Activated CD4-positive, alpha-beta T cell treated with anti-CD3 and anti-CD28 coated beads, Interleukin-2, amount 50 U/mL, for 16 hours (primary cell): ENCODE results near the gene PAK1IP1.
"Not testable (repeated sequence)": the region's sequence is repeated elsewhere in the genome, so short reads cannot be mapped to it uniquely, and the experiment has no call there.

Experiments
- DNase-seq: peaks from one replicate; pipeline ENCODE4 v3.0.0-alpha.2; 2020

PAK1IP1 gene

DNA sequence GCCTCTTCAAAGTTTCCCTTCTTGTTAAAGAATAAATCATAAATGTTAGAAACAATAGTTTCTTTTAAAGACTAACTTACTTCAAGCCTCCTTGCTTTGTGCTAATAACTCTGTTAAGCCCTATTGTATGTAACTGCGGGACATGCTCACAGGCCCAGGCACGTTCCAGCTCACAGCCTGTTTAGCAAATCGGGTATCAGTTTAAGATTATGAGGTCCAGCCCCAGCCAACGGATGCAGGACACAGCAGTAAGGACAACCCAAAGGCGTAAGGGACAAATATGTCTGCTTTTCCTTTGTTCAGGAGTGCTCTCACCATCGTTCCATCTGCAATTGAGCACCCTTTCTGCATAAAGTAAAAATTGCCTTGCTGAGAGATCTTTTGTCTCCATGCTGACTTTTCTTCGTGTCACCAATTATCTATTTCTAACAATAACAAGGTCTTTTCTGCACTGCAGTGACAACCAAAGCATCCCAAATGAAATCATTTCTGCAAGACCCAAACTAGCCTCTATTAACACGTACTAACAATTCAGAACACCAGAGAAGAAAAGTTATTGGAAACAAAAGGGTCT lies 1.7 kb upstream of the PAK1IP1 start:
- DNase-seq, result no peak

GRCh38 chr6:10695086-10695657 lies 400 bp downstream of the PAK1IP1 start:
- no peak for DNase-seq

GRCh38 chr6:10696655-10697054 lies 1.9 kb downstream of the PAK1IP1 start:
- DNase-seq, result no peak

GRCh38 chr6:10713962-10714361 lies 19.2 kb downstream of the PAK1IP1 start:
- DNase-seq, result no peak

- DNase-seq, result peak; percentile 46
Measured at GRCh38 chr6:10719296-10719963, 24.7 kb downstream of the PAK1IP1 start.

DNA sequence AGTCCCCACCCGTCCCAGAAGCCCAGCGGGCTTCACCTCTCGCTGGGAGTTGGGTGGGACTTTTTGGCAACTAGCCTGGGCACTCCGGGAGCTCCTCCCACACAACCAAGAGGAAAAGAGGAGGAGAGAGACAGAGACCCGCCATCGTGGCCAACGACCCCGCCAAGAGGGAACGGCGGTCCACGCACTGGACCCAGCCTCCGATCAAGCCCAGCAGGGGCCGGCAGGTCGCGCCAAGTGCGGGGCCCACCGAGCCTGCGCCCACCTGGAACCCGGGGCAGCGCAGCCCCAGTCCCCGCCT lies 25.1 kb downstream of the PAK1IP1 start:
- no peak for DNase-seq

DNA sequence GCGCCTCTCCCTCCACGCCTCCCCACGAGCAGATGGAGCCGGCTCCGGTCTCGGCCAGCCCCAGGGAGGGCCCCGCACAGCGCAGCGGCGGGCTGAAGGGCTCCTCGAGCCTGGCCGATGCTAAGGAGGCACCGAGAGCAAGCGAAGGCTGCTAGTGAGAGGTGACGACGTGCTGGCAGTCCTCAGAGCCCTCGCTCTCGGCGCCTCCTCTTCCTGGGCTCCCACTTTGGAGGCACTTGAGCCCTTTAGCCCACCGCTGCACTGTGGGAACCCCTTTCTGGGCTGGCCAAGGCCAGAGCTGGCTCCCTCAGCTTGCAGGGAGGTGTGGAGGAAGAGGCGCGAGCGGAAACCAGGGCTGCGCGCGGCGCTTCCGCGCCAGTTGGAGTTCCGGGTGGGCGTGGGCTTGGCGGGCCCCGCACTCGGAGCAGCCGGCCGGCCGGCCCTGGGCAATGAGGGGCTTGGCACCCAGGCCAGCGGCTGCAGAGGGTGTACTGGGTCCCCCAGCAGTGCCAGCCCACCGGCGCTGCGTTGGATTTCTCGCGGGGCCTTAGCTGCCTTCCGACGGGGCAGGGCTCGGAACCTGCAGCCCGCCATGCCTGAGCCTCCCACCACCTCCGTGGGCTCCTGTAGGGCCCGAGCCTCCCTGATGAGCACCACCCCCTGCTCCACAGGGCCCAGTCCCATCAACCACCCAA lies 25.6 kb downstream of the PAK1IP1 start:
- peak; percentile 61 for DNase-seq

GRCh38 chr6:10720960-10721849 lies 26.4 kb downstream of the PAK1IP1 start:
- peak; percentile 49 for DNase-seq

GRCh38 chr6:10721850-10722569 lies 27.2 kb downstream of the PAK1IP1 start:
- DNase-seq, result peak; percentile 23

GRCh38 chr6:10722570-10722819 lies 27.7 kb downstream of the PAK1IP1 start:
- no peak for DNase-seq

DNA sequence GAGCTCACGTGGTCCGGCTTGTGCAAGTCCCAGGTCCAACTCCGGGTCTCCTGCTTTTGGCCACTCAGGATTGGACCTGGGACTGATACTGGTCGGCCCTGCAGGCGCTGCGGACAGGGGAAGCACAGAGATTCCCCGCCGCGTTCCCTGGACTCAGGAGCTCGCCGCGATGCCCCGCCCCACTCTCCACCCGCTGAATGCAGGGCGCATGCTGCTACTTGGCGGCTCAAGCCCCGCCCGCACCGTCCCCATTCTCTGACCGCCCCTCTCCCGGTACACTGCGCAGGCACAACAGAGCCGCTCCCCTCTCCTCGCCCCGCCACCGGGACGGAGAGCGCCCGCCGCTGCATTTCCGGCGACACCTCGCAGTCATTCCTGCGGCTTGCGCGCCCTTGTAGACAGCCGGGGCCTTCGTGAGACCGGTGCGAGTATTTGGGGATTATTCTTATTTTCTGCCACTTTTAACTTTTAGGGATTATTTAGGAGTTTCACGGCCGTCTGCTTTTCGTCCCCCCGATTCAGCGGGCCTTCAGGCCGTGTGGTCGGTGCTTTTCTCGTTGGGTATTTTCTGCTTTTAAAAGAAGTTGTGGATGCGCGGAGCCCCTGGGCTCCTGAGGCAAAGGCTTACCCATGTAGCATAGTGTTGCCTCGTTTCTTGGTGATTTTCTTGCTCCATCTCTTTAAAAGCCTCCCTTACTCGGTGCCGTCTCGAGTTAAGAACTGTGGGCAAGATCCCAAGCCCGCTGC lies 28.2 kb downstream of the PAK1IP1 start, which contains the start of gene TMEM14C:
Gene TMEM14C, plus strand, starts transcription at position 251 of the 747 bp plus-strand sequence. CDS start 1,544 bp downstream, outside the sequence.
- DNase-seq, result peak; percentile 93

DNA sequence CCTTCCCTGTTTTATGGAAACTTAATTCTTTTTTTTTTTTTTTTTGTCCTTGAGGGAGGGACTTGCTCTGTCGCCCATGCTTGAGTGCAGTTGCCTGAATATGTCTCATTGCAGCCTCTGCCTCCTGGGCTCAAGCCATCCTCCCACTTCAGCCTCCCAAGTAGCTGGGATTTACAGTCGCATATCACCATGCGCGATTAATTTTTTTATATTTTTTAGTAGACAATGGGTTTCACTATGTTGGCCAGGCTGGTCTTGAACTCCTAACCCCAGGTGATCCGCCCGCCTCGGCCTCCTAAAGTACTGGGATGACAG lies 28.8 kb downstream of the PAK1IP1 start:
- DNase-seq, result no peak

- DNase-seq, result no peak
Measured at GRCh38 chr6:10725044-10725443, 30.3 kb downstream of the PAK1IP1 start.

DNA sequence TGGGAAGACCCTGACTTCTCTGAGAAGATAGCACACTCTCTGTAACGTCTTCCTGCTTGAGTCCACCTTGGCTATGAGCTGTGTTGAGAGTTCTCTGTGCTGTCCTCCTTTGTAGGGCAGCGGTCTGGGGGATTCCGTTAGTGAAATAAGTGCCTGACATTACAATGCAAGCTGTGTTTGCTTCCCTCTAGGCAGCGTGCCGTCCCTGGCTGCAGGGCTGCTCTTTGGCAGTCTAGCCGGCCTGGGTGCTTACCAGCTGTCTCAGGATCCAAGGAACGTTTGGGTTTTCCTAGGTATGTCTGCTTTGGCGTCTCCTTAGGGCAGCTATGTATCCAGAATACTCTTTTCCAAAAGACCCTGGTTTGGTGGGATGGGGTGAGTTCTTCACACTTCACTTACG lies 30.9 kb downstream of the PAK1IP1 start:
- no peak for DNase-seq

DNA sequence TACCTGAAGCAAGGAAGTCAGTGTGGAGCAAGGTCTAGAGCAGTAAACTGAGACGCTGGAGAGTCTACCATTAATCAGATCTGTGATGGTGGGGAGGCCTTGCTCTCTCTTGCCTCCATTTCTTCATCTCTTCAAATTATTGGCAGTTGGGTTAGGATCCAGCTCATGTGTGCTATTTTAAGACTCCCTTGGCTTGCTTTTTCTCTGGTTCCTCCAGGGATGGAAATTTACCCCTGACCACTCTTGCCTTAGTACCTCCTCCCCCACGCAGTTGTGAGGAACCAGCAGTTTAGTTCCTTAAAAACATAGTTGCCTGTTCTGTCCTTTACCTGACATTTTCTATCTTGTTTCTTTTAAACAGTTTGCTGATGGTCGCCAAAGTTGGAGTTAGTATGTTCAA lies 35.5 kb downstream of the PAK1IP1 start:
- no peak for DNase-seq

GRCh38 chr6:10733151-10733715 lies 38.5 kb downstream of the PAK1IP1 start:
- DNase-seq, result no peak

DNA sequence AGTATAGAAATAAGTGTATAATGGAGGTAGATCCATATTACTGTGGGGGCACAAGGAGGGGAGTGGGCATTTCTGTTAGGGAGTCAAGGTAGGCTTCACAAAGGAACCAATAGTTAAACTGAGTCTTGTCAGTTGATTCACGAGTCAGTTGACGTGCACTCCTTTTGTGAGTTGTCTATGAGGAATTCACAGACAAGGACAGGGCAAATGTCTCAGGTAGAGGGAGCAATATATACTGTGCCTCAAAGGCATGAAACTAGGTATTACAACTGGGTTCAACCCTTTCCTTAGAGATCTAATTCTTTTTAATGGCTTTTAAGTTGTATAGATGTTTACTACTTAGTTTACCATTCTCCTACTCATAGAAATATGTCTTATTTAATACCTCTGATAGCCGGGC lies 39.1 kb downstream of the PAK1IP1 start:
- DNase-seq, result no peak

DNA sequence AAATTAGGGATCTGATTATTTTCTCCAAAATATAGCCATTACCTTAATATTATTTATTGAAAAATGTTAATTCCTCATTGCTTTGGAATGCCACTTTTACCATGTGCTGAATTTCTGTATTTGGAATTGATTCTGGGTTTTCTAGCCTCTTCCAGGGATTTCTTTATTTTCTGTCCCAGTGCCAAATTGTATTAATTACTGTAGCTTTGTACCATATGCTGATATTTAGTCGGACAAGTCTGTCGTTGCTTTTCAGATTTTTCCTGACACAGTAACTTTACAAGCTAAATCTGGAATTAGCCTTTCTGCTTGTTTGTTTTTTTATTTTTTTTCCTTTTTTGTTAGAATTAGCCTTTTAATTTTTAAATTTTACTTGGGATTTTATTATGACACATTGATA lies 42.0 kb downstream of the PAK1IP1 start:
- DNase-seq, result no peak

GRCh38 chr6:10740061-10740460 lies 45.3 kb downstream of the PAK1IP1 start:
- DNase-seq, result no peak

GRCh38 chr6:10741643-10742042 lies 46.9 kb downstream of the PAK1IP1 start:
- not testable (repeated sequence) for DNase-seq

DNA sequence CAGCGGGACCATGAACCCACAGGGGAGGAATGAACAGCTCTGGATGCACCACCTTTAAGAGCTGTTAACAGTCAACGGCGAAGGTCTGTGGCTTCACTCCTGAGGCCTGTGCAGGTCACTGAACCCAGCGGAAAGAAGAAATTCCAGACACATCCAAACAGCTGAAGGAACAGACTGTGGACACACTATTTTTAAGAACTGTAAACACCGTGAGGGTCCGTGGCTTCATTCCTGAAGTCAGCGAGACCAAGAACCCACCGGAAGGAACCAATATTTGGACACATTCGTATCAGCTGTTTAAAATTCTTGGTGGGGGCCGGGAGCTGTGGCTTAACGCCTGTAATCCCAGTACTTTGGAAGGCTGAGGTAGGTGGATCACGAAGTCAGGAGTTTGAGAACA lies 47.5 kb downstream of the PAK1IP1 start:
- DNase-seq, result no peak

- DNase-seq, result no peak
Measured at GRCh38 chr6:10743515-10743914, 48.7 kb downstream of the PAK1IP1 start.
